Measurements from ENCODE around the gene PCYT1A.

DNA sequence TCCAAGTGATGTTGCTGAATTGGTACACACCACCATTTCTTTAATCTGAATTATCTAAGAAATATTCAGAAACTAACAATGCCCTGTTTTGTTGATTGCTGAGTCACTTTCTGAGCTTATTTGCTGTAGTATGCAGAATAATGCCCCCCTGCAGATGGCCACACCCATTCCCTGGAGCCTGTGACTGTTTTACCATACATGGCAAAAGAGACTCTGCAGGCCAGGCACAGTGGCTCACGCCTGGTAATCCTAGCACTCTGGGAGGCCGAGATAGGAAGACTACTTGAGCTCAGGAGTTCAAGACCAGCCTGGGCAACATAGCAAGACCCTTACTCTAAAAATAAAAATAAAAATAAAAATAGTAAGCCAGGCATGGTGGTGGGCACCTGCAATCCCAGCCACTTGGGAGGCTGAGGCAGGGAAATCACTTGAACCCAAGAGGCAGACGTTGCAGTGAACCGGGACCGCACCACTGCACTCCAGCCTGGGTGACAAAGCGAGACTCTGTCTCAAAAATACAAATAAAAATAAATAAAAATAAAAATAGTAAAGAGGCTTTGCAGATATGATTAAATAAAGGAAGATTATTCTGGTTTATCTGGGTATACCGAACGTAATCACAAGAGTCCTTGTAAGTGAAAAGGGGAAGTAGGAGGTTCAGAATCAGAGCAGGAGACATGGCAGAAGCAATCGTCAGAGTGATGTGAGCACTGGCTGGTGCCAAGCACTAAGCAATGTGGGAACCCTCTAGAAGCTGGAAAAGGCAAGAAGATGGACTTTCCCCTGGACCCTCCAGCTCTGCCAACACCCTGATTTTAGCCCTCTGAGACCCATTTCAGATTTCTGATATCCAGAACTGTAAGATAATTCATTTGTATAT lies 19.0 kb downstream of the PCYT1A start:
- TF ChIP-seq E2F5 (CRISPR knock-in tag; IDR thresholded peaks at IDR 0.05), result no peak
- TF ChIP-seq NR3C1 (CRISPR knock-in tag; conservative IDR thresholded peaks at IDR 0.05; ENCODE audit: low read depth), result no peak
- no peak for TF ChIP-seq CTCF (IDR thresholded peaks at IDR 0.05)
- no peak for TF ChIP-seq JUN (CRISPR knock-in tag; IDR thresholded peaks at IDR 0.05)
- no peak for TF ChIP-seq ZNF138 (CRISPR knock-in tag; conservative IDR thresholded peaks at IDR 0.05)
- no peak for TF ChIP-seq MAX (CRISPR knock-in tag; IDR thresholded peaks at IDR 0.05)
- TF ChIP-seq, protein P1, sequence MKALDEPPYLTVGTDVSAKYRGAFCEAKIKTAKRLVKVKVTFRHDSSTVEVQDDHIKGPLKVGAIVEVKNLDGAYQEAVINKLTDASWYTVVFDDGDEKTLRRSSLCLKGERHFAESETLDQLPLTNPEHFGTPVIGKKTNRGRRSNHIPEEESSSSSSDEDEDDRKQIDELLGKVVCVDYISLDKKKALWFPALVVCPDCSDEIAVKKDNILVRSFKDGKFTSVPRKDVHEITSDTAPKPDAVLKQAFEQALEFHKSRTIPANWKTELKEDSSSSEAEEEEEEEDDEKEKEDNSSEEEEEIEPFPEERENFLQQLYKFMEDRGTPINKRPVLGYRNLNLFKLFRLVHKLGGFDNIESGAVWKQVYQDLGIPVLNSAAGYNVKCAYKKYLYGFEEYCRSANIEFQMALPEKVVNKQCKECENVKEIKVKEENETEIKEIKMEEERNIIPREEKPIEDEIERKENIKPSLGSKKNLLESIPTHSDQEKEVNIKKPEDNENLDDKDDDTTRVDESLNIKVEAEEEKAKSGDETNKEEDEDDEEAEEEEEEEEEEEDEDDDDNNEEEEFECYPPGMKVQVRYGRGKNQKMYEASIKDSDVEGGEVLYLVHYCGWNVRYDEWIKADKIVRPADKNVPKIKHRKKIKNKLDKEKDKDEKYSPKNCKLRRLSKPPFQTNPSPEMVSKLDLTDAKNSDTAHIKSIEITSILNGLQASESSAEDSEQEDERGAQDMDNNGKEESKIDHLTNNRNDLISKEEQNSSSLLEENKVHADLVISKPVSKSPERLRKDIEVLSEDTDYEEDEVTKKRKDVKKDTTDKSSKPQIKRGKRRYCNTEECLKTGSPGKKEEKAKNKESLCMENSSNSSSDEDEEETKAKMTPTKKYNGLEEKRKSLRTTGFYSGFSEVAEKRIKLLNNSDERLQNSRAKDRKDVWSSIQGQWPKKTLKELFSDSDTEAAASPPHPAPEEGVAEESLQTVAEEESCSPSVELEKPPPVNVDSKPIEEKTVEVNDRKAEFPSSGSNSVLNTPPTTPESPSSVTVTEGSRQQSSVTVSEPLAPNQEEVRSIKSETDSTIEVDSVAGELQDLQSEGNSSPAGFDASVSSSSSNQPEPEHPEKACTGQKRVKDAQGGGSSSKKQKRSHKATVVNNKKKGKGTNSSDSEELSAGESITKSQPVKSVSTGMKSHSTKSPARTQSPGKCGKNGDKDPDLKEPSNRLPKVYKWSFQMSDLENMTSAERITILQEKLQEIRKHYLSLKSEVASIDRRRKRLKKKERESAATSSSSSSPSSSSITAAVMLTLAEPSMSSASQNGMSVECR (CRISPR knock-in tag; IDR thresholded peaks at IDR 0.05; ENCODE audit: borderline replicate concordance), result no peak
- no peak for TF ChIP-seq FOXP1 (CRISPR knock-in tag; IDR thresholded peaks at IDR 0.05; ENCODE audit: borderline replicate concordance)
